Measurements from ENCODE around the gene SIK2.

Gene SIK2

GRCh38 chr11:111663820-111664219, 61.6 kb downstream of the SIK2 start:
- DNase-seq = no peak

DNA sequence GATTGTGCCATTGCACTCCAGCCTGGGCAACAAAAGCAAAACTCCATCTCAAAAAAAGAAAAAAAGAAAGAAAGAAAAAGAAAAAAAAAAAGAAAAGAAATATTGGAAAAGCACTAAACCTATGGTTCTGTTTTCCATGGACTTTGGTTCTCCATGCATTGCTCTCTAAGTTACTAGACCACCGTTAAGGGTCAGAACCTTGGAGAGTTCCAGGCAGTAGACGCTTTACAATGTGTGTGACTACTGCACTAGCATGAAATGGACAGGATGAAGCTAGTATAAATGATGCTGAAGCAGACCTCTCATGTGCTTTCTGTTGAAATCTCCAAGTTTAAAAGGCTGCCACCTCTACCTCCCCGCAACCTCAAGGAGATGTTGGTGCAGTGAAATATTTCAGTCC, 63.5 kb downstream of the SIK2 start:
- DNase-seq = no peak

DNA sequence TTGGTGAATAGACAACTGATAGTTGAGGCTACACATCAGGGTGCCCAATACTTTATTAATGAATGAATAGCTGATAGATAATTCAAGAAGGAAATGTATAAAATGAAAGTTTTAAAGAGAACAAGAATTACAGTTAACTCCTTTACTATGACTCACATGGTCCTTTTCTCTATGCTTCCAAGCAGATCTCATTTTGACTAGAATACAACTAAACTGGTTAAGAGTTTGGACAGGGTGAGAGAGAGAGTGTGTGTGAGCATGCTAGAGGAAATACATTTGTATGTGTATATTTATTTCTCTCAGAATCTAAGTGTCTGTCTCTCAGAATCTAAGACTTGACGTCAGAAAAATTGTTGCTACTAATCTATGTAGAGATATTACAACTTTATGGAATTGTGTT, 66.7 kb downstream of the SIK2 start:
- DNase-seq = no peak

DNA sequence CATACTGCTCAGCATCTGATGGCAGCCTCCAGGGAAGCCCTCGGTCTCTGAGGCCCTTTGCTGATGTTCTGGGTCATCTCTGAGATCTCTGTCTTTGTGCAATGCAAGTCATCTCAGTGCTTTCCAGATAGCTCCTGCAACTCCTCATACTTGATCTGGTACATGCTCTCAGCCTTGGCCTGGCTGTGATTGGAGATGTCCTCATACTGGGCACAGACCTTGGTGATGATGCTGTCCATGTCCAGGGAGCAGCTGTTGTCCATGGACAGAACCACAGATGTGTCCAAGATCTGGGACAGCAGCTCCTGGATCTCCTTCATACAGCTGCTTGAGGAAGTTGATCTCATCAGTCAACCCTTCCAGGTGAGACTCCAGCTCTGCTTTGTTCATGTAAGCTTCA, 69.1 kb downstream of the SIK2 start:
- no peak for DNase-seq

DNA sequence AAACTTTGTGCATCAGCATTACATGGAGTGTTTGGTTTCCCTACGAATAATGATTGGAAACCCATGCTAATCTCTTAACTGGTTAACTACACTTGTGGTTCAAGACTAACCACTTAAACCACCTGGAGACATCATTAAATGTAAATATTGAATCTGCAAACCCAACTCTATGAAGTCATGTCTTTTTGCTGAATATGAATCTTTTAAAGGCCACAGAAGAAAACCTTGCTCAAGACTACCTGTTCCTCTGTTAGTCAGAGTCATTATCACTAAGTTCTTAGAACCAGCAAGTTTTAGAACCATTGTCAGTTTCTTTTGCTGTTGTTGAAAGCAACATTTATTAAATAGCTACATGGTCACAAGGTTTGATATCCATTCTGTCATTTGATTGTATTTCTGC, 70.7 kb downstream of the SIK2 start:
- DNase-seq = no peak

GRCh38 chr11:111674941-111675340, 72.7 kb downstream of the SIK2 start:
- no peak for DNase-seq

- DNase-seq = no peak
Observed at GRCh38 chr11:111675891-111676290, 73.6 kb downstream of the SIK2 start.

GRCh38 chr11:111676878-111677585, 74.8 kb downstream of the SIK2 start:
- no peak for DNase-seq

DNA sequence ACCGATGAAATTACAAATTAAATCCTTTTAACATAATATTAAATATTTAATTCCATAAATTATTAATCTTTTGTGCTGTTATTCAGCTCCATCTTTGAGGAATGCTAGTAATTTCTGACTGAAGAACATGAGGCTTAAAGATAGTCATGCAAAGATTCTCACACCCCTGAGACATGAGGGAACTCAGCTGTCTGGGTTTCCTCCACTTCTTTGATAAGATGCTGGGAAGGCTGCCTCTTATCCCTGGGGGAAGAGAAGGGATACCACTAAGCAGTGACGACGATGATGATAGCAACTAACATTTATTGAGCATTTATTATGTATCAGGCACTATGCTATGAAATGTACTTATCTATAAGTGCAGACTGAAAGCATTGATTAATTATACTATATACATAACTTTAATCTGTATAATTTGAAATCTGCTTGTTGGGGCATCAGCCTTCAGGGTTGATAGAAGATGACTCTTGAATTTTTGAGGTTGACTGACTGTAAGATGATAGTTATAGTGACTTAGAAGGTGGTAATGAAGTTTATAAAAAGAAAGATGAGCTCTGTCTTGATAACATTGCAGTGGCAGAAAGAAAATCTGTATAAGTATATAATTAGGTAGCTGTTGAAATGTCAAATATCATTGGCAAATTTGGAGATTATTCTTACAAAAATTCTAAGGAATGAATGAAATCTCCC, 78.4 kb downstream of the SIK2 start:
- no peak for DNase-seq

GRCh38 chr11:111683806-111684205, 81.6 kb downstream of the SIK2 start:
- no peak for DNase-seq

- DNase-seq = no peak
Observed at GRCh38 chr11:111684251-111684650, 82.0 kb downstream of the SIK2 start.

DNA sequence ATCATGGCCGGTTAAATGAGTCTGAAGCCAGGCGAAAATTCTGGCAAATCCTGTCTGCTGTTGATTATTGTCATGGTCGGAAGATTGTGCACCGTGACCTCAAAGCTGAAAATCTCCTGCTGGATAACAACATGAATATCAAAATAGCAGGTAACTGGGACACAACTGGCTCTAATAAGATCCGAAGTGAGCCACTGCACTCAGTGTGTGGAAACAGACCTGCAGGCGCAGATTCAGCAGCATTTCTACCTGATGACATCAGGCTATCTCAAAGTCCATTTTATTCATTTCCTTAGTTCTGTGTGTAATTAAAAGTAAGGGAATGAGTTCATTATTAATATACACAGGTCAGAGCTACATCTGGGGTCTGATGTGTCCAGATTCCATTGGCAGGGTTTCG, 85.8 kb downstream of the SIK2 start:
- DNase-seq = no peak

DNA sequence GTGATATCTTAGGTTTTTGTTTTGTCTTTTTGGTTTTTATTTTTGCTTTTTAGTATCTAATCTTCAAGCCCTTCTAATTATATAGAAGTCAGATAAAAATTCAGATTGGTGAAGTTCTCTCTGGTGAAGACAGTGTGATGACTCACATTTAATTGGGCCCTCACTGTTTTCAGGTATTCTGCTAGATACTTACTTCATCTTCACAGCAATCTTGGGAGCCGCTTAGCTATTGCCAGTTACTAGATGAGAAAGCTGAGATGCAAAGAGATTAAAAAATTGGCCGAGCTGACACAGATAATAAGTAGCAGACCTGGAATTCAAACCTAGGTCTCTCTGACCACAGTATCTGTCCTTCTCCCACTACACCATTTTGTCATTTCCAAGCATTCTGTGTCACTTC, 88.9 kb downstream of the SIK2 start:
- DNase-seq = no peak

DNA sequence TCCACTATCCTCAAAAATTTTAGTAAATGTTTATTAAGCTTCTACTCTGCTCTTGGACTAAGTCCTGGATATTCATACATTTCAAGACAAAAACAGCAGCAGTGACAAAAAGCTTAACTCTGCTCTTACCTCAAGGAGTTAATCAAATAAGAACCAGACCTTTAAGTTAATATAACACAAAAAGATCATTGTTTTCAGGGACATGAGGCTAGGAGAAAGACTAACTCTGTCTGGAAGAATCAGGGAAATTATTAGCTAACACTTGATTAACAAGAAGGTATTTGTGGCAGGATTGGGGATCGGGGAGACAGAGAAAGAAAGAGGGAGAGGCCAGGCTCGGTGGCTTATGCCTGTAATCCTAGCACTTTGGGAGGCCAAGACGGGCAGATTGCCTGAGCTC, 89.5 kb downstream of the SIK2 start:
- no peak for DNase-seq

DNA sequence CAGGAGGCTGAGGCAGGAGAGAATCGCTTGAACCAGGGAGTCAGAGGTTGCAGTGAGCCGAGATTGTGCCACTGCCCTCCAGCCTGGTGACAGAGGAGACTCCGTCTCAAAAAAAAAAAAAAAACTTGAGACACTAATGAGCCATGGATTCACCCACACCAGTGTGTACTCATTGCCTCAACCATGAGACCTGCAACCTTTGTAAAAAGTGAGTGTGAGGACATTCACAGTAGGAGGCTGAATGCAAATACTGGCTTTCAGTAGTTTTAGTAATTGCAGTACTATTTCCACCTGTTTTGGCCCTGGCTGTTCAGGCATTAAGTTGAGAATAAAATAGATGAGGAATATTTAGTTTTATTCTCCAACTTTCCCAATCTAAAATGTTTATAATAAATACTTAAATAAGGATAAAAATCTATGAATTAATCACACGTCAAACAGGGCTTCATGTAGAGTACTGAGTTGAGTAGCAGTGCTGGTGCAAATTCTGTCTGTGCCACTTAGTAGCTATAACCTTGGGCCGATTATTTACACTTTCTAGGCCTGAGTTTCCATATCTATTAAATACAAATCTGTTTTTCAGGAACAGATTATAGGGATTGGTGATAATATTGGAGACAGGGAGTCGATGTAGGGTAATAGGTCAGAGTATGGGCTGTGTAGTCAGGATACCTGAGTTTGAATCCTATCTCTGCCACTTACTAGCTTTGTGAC, 91.1 kb downstream of the SIK2 start:
- no peak for DNase-seq

GRCh38 chr11:111694851-111695250, 92.6 kb downstream of the SIK2 start:
- no peak for DNase-seq

- DNase-seq = no peak
Observed at GRCh38 chr11:111696556-111696955, 94.3 kb downstream of the SIK2 start.

DNA sequence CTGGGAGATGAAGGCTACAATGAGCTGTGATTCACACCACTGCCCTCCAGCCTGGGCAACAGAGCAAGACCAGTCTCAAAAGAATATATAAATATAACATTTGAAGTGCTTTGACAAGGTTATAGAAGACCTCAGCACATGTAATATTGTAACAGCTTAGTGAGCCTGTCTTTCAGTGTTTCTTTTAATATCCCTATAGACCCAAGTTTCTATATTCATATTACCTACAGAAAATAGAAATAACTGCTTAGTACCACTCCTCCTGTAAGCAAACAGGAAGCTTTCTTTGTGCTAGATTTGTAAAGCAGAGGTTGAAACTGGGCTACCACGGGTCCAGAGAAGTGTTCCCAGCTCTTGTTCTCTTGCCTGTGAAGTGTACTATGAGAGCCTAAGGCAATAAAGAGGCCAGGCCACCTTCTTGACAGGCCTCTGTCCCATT, 95.7 kb downstream of the SIK2 start:
- DNase-seq = no peak

GRCh38 chr11:111698852-111699559, 96.8 kb downstream of the SIK2 start:
- DNase-seq = no peak

DNA sequence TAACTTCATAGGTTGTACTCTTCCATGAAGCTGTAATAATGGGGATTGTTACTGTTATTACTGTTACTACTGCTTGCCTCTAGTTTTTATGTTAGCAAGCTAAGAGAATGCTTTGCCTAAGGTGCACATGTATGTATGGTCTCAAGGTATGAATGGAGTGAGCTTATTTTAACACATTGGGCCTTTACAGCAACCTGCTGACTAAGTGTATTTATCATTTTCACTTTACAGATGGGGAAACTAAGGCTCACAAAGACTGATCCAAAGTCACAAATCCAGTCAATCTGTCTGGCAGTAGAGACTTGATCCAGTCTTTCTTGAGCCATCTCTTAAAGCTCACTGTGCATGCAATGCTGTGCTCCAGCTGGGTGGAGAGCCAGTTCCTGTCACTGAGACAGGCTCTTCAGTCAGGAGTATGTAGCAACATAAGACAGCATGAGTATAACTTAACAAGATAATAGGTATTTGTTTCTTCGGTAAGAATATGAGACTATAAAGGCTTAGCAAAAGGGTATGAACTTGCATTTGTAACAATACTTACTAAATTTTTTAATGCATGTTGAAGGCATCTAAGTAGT, 97.4 kb downstream of the SIK2 start:
- no peak for DNase-seq

DNA sequence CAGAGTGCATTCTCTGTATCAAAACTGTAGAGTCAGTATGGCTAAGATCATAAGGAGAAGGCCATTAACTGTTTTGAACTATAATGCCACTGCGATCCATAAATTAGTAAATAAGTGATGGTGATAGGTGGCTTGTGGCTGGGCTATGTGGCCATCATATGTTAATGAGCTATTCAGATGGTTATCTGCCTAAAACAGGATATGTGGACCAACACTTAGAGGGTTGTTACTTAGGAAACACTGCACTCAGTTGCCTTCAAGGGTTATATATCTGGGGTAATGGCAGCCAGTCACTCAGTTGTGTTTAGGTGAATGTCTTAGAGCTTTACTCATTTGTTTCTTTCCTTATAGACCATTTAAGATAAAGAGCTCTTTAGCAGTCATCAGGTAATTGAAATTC, 97.9 kb downstream of the SIK2 start:
- DNase-seq = no peak

GRCh38 chr11:111702623-111703022, 100.4 kb downstream of the SIK2 start:
- DNase-seq = no peak

DNA sequence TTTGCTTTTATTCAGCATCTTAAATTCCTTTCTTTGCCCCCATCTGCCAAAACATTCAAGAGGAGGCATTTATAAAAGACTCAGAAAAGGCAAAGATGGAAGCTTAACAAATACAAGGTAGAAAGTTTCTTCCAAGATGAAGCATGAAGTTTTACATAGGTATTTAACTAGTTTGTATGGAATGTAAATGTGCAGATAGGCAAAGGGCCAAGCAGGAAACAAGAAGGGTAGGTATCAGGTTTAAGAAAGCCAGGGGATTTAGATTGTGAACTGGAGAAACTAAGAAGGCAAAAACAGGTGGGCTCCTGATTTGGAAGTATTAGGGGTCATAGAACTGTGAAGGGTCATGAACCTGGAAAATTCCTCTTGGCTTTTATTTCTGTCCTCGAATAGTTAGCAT, 101.3 kb downstream of the SIK2 start:
- DNase-seq = no peak
